C4-2B (cell line): ENCODE results near the gene USP36.

Experiments
- CTCF ChIP-seq: fragments of 450-650 bp; conservative IDR thresholded peaks from 2 replicates; pipeline ENCODE4 v1.5.1; 2017; ENCODE audit warnings: mild to moderate bottlenecking
- ZFX ChIP-seq: fragments of 450-650 bp; IDR thresholded peaks from 2 replicates; pipeline ENCODE4 v1.6.1; 2017

- TF ChIP-seq CTCF (no peak), ZFX (no peak)
Observed at GRCh38 chr17:78789663-78790181, 50.9 kb downstream of the USP36 start.
